ENCODE results near the gene TMEM200A.

DNA sequence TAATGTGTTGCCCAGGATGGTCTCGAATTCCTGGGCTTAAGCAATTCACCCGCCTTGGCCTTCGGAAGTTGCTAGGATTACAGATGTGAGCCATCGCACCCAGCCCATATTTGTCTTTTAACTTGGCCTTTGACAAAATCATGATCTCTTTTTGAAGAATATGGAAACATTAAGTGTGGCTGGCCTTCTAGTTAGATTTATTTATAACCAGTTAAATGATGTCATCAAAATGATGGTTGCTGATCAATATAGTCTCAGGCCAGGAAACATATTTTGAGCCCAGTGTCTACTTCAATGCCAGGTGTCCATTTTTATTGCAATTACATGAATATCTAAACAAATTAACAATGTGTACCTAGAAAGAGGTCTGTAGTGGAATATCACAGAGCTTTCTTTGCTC, 69.4 kb downstream of the TMEM200A start:
- TF ChIP-seq POLR2AphosphoS2 (IDR thresholded peaks at IDR 0.05; ENCODE audit: low read depth, low read length) (no peak), NFYB (IDR thresholded peaks at IDR 0.05; ENCODE audit: insufficient read depth, low read depth, low read length) (no peak)
